Muscle of back (tissue), 13 donors: Measurements from ENCODE around the gene KLHL1. TPM values are rescaled to one million over a fixed set of nuclear protein-coding genes. Genes with fewer than 3 reads are reported as not detected.
"Not testable (repeated sequence)": the region's sequence is repeated elsewhere in the genome, so short reads cannot be mapped to it uniquely, and the experiment has no call there.

ENCODE experiments used
- DNase-seq, 3 donors: peaks; one replicate each; pipeline versions ENCODE4 v3.0.0 to v3.0.0-alpha.2; 2013
- long read RNA-seq, 9 donors: transcript quantifications; one replicate each; lab custom pipeline, GENCODE V29; 2026
- polyA plus RNA-seq, 10 donors: library from polyadenylated mRNA; unstranded; fragments of 120-200 nt; gene quantifications; one replicate each; pipeline ENCODE4 v1.2.1, GENCODE V29; 2013; ENCODE audit not compliant: insufficient read length in 10 of 10

KLHL1 gene, protein sequence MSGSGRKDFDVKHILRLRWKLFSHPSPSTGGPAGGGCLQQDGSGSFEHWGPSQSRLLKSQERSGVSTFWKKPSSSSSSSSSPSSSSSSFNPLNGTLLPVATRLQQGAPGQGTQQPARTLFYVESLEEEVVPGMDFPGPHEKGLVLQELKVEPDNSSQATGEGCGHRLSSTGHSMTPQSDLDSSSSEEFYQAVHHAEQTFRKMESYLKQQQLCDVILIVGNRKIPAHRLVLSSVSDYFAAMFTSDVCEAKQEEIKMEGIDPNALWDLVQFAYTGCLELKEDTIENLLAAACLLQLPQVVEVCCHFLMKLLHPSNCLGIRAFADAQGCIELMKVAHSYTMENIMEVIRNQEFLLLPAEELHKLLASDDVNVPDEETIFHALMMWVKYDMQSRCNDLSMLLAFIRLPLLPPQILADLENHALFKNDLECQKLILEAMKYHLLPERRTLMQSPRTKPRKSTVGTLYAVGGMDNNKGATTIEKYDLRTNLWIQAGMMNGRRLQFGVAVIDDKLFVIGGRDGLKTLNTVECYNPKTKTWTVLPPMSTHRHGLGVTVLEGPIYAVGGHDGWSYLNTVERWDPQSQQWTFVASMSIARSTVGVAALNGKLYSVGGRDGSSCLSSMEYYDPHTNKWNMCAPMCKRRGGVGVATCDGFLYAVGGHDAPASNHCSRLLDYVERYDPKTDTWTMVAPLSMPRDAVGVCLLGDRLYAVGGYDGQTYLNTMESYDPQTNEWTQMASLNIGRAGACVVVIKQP
- polyA plus RNA-seq: under 1 TPM in 2 of 10 donors, not detected in 8; 0.04 to 0.05 TPM
- long read RNA-seq, donor 1: 0 reads
- long read RNA-seq, donor 2: 0 reads
- long read RNA-seq, donor 3: 0 reads
- long read RNA-seq, donor 4: 0 reads
- long read RNA-seq, donor 5: 0 reads
- long read RNA-seq, donor 6: 0 reads
- long read RNA-seq, donor 7: 0 reads
- long read RNA-seq, donor 8: 0 reads
- long read RNA-seq, donor 9: 0 reads

DNA sequence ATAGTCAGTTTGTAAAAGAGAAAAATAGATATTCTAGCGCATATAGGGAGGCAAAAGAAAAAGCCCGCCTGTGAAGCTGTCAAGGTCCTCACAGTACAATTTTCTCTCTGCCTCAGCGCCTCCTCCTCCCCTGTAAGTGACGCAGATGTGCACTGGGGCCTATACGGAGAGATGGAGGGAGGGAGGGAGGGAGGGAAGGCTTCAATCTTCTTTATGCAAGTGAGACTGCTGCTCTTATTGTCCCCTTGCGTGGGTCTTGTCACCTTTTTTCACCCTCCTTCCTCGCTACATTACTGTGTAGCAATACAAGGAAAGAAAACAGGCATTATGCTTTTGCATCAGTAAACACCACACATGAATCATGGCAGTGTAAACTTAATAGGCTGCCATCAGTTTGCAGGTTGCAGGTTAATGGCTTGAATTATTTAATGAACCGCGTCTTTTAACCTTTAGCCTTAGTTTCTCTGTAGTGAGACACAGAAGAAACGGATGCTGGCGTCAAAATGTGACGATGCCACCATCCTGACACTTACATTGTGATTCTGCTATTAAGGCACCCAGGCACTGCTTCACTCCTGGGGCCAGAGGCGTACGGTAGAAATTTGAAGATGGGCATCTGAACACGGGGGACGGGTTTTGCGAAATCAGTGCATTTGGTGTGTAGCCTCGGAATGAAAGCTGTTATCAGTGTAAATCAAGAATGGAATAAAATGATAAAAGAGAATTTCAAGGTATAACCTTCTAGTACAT lies at the start of gene KLHL1:
Gene KLHL1, minus strand, starts transcription at position 97 of the 750 bp plus-strand sequence. CDS start 753 bp downstream, outside the sequence.
- DNase-seq: no peak

DNA sequence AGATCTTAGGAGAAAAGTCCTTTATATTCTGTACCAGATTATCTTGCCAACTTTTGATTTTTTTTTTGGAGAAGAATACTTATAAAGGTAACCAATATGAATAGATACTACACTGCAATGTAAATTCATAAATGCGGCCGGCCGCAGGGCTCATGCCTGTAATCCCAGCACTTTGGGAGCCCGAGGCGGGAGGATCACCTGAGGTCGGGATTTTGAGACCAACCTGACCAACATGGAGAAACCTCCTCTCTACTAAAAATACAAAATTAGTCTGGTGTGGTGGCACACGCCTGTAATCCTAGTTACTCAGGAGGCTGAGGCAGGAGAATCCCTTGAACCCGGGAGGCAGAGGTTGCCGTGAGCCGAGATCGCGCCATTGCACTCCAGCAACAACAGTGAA lies 34.4 kb upstream of the KLHL1 start:
- not testable (repeated sequence) for DNase-seq

DNA sequence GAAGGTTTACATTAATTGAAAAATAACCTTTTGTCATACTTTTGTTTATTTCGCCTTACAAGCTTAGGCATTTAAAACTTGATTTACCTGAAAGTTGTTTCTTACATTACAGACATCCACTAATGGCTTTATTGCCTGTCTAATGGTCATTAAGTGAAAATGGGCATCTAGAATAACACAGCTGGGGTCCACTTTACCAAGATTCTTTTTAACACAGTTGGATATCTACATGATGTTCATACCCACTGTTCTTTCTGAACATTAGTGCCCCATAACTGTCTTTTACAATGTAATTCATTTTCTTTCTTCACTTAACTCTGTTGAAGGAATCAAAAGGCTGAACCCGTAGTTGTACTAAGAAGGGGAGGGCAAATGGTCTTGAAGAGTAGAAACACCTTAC lies 19.8 kb upstream of the KLHL1 start:
- no peak for DNase-seq

DNA sequence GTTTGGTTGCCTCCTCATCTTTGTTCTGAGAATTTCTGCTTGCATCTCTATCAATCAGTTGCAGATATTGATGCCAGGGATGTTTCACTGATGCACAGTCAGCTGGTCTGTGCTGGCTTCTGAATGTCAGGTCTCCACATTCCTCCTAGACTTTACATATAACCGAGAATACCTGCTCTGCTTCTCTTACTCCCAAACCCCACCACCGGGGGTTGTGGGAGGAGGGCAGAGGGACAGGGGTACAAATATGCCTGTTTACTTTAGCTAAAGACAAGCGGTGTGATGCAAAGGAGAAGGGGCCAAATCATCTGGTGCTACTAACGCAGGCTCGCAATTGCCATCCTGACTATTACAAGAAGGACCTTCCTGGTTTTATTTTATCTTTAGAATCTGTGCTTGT lies 17.4 kb upstream of the KLHL1 start:
- no peak for DNase-seq

DNA sequence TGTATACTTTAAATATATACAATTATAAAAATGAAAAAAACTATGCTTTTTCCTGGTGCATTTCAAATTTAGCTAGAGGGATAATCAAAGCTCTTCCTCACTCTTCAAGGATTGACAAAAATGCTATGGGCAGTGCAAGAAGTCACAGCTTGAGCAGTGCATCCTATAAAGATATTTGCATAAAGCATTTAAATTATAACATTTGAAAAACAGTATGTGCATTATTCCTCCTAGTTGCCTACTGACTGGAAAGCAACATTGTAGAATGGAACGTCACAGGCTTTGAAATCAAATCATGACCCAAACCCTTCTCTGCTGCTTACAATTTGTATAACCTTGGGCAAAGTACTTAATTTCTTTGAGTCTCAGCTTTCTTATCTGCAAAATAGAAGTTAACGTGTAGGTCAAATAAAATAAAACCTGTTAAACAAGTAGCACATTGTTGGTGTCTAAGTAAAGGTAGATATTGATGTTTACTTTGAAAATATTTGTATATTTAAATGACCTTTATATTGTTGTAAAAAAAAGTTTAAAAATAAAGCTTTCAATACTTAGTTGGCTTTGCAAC lies 9.2 kb upstream of the KLHL1 start:
- no peak for DNase-seq

DNA sequence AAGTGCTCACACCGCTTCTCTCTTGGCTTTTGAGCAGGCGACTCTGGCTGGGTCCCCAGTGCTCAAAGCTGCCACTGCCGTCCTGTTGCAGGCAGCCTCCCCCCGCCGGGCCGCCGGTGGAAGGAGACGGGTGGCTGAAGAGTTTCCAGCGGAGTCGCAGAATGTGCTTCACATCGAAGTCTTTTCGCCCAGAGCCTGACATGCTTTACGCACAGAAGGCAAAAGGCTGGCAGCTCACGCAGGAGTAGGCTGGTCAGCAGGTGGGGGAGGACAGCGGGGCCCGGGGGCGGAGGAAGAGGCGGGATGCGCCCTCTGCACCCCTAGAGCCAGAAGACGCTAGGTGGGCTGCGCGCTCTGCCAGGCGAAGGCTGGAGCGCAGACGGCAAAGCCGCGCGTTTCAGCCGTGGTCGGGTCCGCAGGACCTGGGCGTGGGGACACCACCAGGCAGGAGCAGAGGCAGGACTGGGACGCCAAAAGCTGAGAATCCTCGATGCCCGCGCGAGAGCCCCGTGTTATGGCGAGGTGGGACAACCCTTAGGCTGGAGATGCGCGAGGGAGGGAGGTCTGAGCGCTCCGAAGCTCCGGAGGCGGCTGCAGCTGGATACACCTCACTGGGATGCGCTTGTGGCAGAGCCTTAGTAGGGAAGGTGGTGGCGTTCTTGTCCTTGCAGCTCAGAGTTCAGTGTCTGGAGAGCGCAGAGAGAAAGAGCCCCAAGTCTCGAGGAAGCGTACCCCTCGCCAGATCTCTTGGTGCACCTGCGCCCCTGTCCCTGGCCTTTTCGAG lies 562 bp downstream of the KLHL1 start, which contains the start of gene ATXN8OS:
Gene ATXN8OS, plus strand, starts transcription at position 329 of the 784 bp plus-strand sequence.
- peak in 1 of 3 donors; percentile 12 for DNase-seq

DNA sequence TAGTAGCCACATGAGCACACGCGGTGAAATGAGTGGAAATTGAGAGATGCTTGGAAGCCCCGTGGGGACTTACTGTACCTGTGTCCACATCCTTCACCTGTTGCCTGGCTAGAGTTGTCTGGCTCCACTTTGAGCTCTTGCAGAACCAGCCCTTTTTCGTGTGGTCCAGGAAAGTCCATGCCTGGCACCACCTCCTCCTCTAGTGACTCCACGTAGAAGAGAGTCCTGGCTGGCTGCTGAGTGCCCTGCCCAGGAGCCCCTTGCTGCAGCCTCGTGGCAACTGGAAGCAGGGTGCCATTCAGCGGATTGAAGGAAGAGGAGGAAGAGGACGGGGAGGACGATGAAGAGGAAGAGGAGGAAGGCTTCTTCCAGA lies 1.1 kb downstream of the KLHL1 start:
- DNase-seq: no peak

DNA sequence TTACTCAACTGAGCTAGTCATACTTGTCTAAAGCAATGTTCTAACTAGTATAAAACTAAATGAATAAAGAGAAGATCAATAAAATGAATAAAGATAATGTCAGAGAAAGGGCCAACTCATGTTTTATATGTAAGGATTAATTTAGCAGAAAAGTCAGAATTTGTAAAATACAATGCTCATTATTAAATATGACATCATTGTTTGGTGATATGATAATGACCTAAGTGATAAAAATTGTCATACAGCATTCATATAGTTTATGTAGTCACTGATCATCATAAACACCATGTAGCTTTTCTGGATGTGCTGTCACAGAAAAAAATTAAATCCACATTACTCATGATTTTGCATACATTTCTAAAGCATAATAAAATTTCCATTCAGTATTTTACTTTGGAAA lies 3.8 kb downstream of the KLHL1 start:
- no peak for DNase-seq

DNA sequence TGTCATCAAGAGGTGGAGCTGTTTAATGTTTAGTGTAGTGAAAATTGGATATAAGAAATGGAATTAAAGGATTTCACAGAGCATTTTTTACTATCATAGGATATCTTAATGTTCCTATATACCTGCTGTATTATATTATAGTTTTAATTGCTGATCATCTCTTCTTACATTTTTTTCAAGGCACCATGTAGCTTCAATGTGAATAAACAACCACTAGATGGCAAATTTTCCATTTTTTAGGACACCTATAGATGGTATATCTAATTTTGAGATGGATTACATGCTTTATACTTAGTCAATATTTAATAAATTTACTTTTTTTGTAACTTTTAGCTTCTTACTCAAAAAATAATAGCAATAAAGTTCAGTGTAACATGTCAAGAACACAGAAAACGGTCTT lies 9.6 kb downstream of the KLHL1 start:
- DNase-seq: no peak

DNA sequence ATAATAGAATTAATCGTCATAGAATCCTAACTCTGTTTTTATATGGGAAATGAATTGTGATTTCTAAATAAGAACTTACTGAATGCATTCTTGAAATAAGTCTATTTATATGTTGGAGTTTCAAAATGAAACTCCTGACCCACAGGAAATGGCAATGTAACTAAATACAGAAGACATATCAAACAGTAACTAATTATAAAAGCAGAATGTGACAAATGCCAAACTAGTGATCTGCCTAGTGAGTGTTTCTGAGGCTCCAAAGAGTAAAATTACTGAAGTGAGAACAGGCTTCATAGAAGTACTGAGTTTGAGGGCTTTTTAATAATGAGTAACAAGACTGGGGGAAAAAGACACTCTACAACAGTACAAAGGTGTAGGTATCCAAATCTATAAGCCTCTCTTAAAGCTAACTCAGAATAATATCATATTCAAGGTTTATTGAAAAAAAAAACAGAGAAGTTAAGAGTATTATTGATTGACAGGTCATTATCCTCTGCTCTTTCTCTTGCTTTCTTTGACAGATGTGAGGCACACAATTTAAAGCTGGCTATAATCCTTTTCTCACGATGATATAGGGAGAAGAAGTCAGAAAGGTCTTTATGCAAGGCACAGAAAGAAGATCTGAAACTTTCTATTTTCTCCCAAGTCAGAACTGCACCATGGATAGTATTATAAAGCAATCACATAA lies 18.1 kb downstream of the KLHL1 start:
- no peak for DNase-seq

DNA sequence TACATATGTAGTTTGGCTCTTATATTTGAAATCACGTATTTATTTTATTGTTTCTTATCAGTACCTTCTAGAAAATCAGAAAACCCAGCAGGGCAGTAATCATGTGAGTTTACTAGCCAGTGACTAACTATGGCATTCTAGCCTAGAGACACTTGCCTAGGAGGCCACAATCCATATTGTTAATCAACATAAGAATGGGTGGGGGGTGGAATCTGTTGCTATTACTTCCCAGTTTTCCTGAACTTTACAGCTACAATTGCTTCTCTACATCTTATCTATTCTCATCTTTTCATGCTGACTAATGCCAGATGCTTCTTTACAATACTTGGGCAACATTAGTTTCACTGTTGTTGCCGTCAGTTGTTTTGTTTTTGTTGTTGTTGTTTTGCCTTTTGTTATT lies 19.3 kb downstream of the KLHL1 start:
- DNase-seq: no peak

DNA sequence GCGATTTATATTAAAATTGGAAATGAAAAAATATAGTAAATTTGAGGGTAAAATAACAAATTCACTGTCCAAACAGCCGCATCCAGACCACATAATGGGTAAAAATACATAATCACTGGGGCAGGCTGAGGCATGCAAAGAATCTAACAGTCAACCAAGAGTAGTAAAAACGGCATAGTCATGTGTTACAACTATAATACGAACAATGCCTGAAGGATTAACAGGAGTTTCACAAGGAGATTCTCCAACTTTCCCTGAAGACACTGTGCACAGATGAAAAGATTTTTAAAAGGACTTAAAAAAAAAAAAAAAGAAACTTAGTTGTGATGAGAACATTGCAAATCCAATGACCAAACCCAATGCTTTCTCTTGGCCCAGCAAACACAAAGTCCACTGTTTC lies 21.0 kb downstream of the KLHL1 start:
- DNase-seq: no peak

DNA sequence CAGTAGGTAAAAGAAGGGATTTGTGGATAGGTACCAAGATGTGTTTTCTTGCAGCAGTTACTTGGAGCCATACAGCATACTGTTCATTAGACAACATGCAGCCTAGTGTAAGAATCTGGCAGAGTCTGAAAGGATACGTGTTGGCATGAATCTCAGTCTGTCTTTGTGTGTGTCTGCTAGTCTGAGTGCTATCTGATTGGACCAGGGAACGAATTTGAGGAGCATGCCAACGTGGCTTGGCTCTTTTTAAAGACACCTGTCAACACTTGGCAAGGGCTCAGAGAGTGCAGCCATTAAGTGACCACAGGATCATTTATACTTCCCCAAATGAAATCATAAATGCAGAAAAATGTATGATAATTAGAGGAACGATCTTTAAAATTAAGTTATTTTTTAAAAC lies 28.2 kb downstream of the KLHL1 start:
- peak; percentile 11 to 22 (median 12) for DNase-seq

DNA sequence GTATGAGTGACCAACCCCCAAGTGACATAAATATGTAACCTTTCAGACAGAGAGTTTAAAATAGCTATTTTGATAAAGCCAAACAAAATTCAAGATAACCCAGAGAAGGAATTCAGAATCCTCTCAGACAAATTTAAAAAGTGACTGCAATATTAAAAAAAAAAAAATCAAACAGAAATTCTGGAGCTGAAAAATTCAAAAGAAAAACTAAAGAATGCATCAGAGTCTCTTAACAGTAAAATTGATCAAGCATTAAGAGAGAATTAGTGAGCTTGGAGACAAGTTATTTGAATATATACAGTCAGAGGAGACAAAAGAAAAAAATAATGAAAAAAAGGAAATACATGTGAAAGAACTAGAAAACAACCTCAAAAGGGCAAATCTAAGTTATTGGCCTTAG lies 53.7 kb downstream of the KLHL1 start:
- no peak for DNase-seq

DNA sequence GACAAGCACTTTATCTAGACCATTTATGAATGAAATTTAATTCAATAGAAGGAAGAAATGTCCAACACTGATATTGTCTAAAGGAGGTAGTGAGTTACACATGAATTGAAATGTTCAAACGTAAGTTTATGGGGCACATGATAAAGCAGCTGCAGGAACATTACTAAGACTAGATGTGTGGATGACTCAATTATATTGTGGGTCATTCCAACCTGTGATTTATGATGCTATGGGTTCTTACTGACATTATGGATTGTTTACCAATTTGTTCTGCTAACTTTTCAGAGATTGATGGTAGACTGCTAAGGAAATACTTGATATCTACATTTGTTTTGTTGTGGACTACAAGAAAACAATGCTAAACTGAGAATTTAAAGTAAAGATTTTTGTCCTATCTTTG lies 56.7 kb downstream of the KLHL1 start:
- no peak for DNase-seq

DNA sequence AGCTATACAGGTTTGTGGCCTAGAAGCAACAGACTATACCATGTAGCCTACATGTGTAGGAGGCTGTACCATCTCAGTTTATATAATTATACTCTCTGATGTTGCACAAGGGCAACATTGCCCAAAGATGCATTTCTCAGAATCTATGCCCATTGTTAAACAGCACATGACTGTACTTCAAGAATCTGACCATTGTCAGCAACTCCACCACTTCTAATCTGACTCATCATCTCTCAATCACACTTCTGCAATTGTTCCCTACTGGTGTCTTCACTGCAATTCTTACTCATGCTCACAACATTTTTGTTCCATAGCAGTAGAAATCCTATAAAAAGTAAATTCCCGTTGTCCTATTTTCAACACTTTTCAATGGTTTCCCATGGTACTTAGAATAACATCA lies 64.6 kb downstream of the KLHL1 start:
- no peak for DNase-seq

DNA sequence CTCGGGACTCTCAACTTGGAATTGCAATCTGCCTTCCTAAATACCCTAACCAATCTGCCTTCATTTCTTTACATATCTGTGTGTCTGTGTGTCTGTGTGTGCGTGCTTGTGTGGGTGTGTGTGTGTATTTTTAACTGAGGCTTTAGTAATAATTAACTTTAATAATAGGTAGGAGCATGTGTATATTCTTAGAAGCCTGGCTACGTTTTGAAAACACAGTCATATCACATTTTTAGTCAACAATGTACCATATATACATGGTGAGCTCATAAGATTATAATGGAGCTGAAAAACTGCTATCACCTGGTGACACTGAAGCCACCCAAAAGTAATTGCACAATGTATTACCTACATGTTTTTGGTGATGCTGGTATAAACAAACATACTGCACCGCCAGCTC lies 66.1 kb downstream of the KLHL1 start:
- DNase-seq: no peak

DNA sequence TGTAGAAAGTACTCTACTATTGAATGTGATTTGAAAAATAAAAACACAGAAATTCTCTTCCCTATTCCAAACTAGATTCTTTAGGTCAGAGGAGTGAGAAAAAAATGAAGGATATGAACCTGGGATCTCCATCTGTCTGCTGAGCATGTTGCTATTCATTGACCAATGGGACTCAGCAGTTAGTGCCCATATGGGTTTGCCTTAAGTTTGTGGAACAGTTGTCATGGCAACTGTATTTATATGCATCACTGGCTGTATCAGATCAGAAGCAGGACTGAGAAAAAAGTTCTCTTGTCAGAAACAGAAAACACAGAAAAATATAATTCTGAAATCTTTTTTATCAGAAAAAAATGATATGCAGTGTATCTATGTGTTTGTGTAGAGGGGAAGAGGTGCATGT lies 74.0 kb downstream of the KLHL1 start:
- no peak for DNase-seq

DNA sequence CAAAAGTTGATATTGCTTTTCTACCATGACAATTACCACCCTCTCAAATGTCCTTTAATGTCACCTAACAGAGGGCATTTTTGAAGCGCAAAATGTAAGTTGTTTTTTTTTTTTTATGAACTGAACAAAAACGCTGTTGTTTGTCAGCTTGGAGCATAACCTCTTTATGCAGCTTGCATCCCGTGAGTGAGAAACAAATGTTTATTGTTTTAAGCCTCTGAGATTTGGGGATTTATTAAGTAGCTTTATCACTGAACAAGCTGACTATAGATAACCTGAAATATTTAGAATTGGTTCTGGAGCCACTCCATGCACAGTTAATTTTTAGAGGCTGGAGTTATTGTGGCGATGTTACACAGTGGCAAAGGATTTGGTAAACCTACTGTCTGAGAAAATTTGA lies 80.7 kb downstream of the KLHL1 start:
- no peak for DNase-seq

DNA sequence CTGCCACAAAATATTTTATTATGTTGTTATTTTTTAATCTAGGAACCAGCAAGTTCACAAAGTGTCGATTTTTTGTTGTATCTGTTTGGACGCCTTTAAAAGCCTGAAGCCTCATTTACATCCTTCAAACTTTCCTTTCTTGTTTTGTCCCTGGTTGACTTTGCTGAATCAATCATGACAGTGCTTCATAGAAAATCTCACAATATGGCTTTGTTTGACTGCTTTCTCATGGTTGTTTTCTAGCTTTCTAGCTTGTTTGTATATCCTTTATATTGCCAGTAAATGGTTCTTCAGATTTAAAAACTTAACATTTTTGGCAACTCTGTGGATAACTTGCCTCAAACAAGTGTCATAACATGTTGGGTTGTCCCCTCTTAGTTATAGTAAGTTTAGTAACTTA lies 84.7 kb downstream of the KLHL1 start:
- no peak for DNase-seq
